ENCODE measurements around the gene MPP2.

MPP2 gene

GRCh38 chr17:43853546-43853945 lies 53.8 kb downstream of the MPP2 start:
- TF ChIP-seq EP300 (IDR thresholded peaks at IDR 0.05; ENCODE audit: borderline replicate concordance) (no peak), CEBPB (IDR thresholded peaks at IDR 0.05) (no peak), TEAD4 (IDR thresholded peaks at IDR 0.05) (no peak), RAD21 (IDR thresholded peaks at IDR 0.05; ENCODE audit: low read depth) (no peak), NFIC (IDR thresholded peaks at IDR 0.05) (no peak), TCF12 (IDR thresholded peaks at IDR 0.05; ENCODE audit: low read depth) (no peak), CREB1 (IDR thresholded peaks at IDR 0.05; ENCODE audit: low read depth) (no peak), MAX (IDR thresholded peaks at IDR 0.05) (no peak), EGR1 (IDR thresholded peaks at IDR 0.05) (no peak), ZBTB7A (IDR thresholded peaks at IDR 0.05; ENCODE audit: low read depth) (no peak), REST (IDR thresholded peaks at IDR 0.05; ENCODE audit: low read depth) (no peak), FOXM1 (IDR thresholded peaks at IDR 0.05; ENCODE audit: borderline replicate concordance, low read depth) (no peak), TAF1 (IDR thresholded peaks at IDR 0.05; ENCODE audit: low read depth) (no peak), YY1 (IDR thresholded peaks at IDR 0.05; ENCODE audit: low read depth) (no peak)
- TF ChIP-seq, protein P1, sequence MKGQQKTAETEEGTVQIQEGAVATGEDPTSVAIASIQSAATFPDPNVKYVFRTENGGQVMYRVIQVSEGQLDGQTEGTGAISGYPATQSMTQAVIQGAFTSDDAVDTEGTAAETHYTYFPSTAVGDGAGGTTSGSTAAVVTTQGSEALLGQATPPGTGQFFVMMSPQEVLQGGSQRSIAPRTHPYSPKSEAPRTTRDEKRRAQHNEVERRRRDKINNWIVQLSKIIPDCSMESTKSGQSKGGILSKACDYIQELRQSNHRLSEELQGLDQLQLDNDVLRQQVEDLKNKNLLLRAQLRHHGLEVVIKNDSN (IDR thresholded peaks at IDR 0.05), result no peak

DNA sequence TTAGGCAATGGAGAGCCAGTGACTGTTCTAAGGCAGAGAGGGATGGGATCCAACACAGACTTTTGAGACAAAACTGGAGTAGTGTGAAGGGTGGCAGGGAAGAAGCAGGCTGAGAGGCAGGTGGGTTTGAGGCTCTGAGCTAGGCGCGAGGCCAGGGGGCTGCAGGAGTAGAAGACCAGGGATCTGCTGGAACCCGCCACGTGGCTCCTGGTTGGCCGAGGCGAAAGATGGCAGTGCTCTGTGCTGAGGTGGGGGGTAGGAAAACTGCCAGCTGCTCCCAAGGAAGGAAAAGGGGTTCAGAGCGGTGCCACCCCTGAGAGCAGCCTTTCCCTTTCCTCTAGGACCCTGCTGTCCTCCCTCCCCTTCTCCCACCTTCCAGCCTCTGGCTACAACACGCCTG lies 54.8 kb downstream of the MPP2 start:
- TF ChIP-seq CEBPB (IDR thresholded peaks at IDR 0.05) (no peak), TAF1 (IDR thresholded peaks at IDR 0.05; ENCODE audit: low read depth) (no peak), REST (IDR thresholded peaks at IDR 0.05; ENCODE audit: low read depth) (no peak), FOXM1 (IDR thresholded peaks at IDR 0.05; ENCODE audit: borderline replicate concordance, low read depth) (no peak), TCF12 (IDR thresholded peaks at IDR 0.05; ENCODE audit: low read depth) (no peak), YY1 (IDR thresholded peaks at IDR 0.05; ENCODE audit: low read depth) (no peak), MAX (IDR thresholded peaks at IDR 0.05) (no peak)
- TF ChIP-seq, protein P1 (IDR thresholded peaks at IDR 0.05), result no peak

DNA sequence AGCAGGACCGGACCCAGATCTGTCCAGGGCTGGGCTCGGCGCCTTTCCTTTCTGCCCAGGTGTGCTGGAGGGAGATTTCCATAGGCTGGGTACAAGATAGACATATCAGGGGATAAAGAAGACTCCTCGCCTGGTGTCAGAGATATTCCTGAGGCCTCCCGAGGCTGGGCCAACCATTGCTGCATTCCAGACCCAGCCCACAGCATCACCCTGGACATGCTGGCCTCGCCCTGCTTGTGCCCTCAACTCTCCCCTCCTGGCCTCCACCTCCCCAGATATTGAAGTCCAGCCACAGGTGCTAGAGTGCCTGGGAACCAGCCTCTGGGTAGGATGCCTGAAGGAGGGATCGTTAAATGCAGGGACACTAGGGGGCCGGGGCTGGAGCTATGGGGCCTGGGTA lies 58.2 kb downstream of the MPP2 start:
- TF ChIP-seq TAF1 (IDR thresholded peaks at IDR 0.05; ENCODE audit: low read depth) (no peak), ZBTB7A (IDR thresholded peaks at IDR 0.05; ENCODE audit: low read depth) (no peak), TCF12 (IDR thresholded peaks at IDR 0.05; ENCODE audit: low read depth) (no peak), RAD21 (IDR thresholded peaks at IDR 0.05; ENCODE audit: low read depth) (no peak), FOXM1 (IDR thresholded peaks at IDR 0.05; ENCODE audit: borderline replicate concordance, low read depth) (no peak), NFIC (IDR thresholded peaks at IDR 0.05) (no peak), EP300 (IDR thresholded peaks at IDR 0.05; ENCODE audit: borderline replicate concordance) (no peak), TEAD4 (IDR thresholded peaks at IDR 0.05) (no peak), REST (IDR thresholded peaks at IDR 0.05; ENCODE audit: low read depth) (no peak), MAX (IDR thresholded peaks at IDR 0.05) (no peak), CREB1 (IDR thresholded peaks at IDR 0.05; ENCODE audit: low read depth) (no peak), CEBPB (IDR thresholded peaks at IDR 0.05) (no peak), EGR1 (IDR thresholded peaks at IDR 0.05) (no peak), YY1 (IDR thresholded peaks at IDR 0.05; ENCODE audit: low read depth) (no peak)
- TF ChIP-seq, protein P1 (IDR thresholded peaks at IDR 0.05), result no peak

- TF ChIP-seq TCF12 (IDR thresholded peaks at IDR 0.05; ENCODE audit: low read depth) (no peak), FOXM1 (IDR thresholded peaks at IDR 0.05; ENCODE audit: borderline replicate concordance, low read depth) (no peak), REST (IDR thresholded peaks at IDR 0.05; ENCODE audit: low read depth) (no peak), TEAD4 (IDR thresholded peaks at IDR 0.05) (no peak)
Observed at GRCh38 chr17:43848601-43849000, 58.7 kb downstream of the MPP2 start.
